DOHH2 (cell line): ENCODE measurements around the gene NKX3-2.

Experiments used
- H3F3A ChIP-seq: fragments of 200-600 bp; sonication (generic), shearing (Covaris generic); 2 replicates; pipeline ENCODE4 v1.6.0; 2016; ENCODE audit warnings: antibody characterized with exemption, mild to moderate bottlenecking; ENCODE audit not compliant: control insufficient read depth, insufficient read depth
- H3K27ac ChIP-seq: fragments of 200-600 bp; sonication (generic); 2 replicates; pipeline ENCODE4 v1.5.1; 2014; ENCODE audit warnings: low read depth, mild to moderate bottlenecking, low read length, moderate library complexity
- H3K27me3 ChIP-seq: fragments of 200-600 bp; sonication (generic); 2 replicates; pipeline ENCODE4 v1.6.1; 2014; ENCODE audit warnings: mild to moderate bottlenecking, low read length, mixed read lengths; ENCODE audit not compliant: control insufficient read depth
- H3K36me3 ChIP-seq: fragments of 200-600 bp; sonication (generic); 2 replicates; pipeline ENCODE4 v1.6.1; 2014; ENCODE audit warnings: mild to moderate bottlenecking, low read length, moderate library complexity, mixed read lengths; ENCODE audit not compliant: control insufficient read depth
- H3K4me1 ChIP-seq: fragments of 200-600 bp; sonication (generic); 2 replicates; pipeline ENCODE4 v1.6.1; 2014; ENCODE audit warnings: mild to moderate bottlenecking, low read length, mixed read lengths; ENCODE audit not compliant: control insufficient read depth
- H3K4me2 ChIP-seq: fragments of 200-600 bp; sonication (generic); 2 replicates; pipeline ENCODE4 v1.6.0; 2014; ENCODE audit warnings: mild to moderate bottlenecking, low read length, moderate library complexity
- H3K4me3 ChIP-seq: fragments of 200-600 bp; sonication (generic); 2 replicates; pipeline ENCODE4 v1.5.1; 2014; ENCODE audit warnings: mild to moderate bottlenecking, low read length, mixed read lengths
- H3K79me2 ChIP-seq: fragments of 200-600 bp; sonication (generic); 2 replicates; pipeline ENCODE4 v1.6.1; 2014; ENCODE audit warnings: mild to moderate bottlenecking, low read length, mixed read lengths; ENCODE audit not compliant: control insufficient read depth
- H3K9me2 ChIP-seq: fragments of 200-600 bp; sonication (generic); replicated peaks from 2 replicates; pipeline ENCODE4 v1.6.1; 2014; ENCODE audit warnings: mild to moderate bottlenecking, low read length, mixed read lengths; ENCODE audit not compliant: control insufficient read depth
- H3K9me3 ChIP-seq: fragments of 200-600 bp; sonication (generic); 2 replicates; pipeline ENCODE4 v1.6.1; 2014; ENCODE audit warnings: antibody characterized with exemption, low read length, mixed read lengths; ENCODE audit not compliant: control insufficient read depth, insufficient read depth
- H4K20me1 ChIP-seq: fragments of 200-600 bp; sonication (generic); 2 replicates; pipeline ENCODE4 v1.6.0; 2014; ENCODE audit warnings: low read depth, mild to moderate bottlenecking, antibody characterized with exemption, low read length, moderate library complexity; ENCODE audit not compliant: control insufficient read depth, insufficient read depth
- CTCF ChIP-seq: fragments of 200-600 bp; sonication (generic); IDR thresholded peaks from one replicate; pipeline ENCODE4 v1.5.1; 2014; ENCODE audit warnings: antibody characterized with exemption, mild to moderate bottlenecking, low read depth, low read length; ENCODE audit not compliant: poor library complexity, severe bottlenecking
- EZH2phosphoT487 ChIP-seq: fragments of 200-600 bp; sonication (generic); IDR thresholded peaks from 2 replicates; pipeline ENCODE4 v1.6.1; 2017; ENCODE audit warnings: borderline replicate concordance, mild to moderate bottlenecking, antibody characterized with exemption, low read length, moderate library complexity, mixed read lengths

NKX3-2 gene

GRCh38 chr4:13539619-13540445 is 4.5 kb downstream of the NKX3-2 start:
- H3K79me2 ChIP-seq, result no peaks in the 10 kb centered on the region
- peaks cover 6% of the 10 kb centered on the region; the same call in 1 of the 2 replicates for H3K4me1 ChIP-seq
- no peaks in the 10 kb centered on the region for H4K20me1 ChIP-seq
- no peak overlapping the region for H3K4me3 ChIP-seq
- no peaks in the 10 kb centered on the region for H3K9me3 ChIP-seq
- no peak overlapping the region for H3K4me2 ChIP-seq
- TF ChIP-seq CTCF (no peak), EZH2phosphoT487 (no peak)
- H3F3A ChIP-seq, result no peaks in the 10 kb centered on the region
- H3K9me2 ChIP-seq, result no peaks in the 10 kb centered on the region
- H3K36me3 ChIP-seq, result no peaks in the 10 kb centered on the region
- peaks cover 40% of the 10 kb centered on the region for H3K27me3 ChIP-seq
- no peak overlapping the region for H3K27ac ChIP-seq

- TF ChIP-seq EZH2phosphoT487, result no peak
- TF ChIP-seq CTCF, result no peak
- H3F3A ChIP-seq, result no peaks in the 10 kb centered on the region
- no peak overlapping the region for H3K4me2 ChIP-seq
- H3K79me2 ChIP-seq, result no peaks in the 10 kb centered on the region
- no peak overlapping the region for H3K27ac ChIP-seq
- no peaks in the 10 kb centered on the region for H4K20me1 ChIP-seq
- peaks cover 43% of the 10 kb centered on the region for H3K27me3 ChIP-seq
- H3K4me1 ChIP-seq, result peaks cover 6% of the 10 kb centered on the region; the same call in 1 of the 2 replicates
- no peaks in the 10 kb centered on the region for H3K9me2 ChIP-seq
- H3K4me3 ChIP-seq, result no peak overlapping the region
- no peaks in the 10 kb centered on the region for H3K36me3 ChIP-seq
- H3K9me3 ChIP-seq, result no peaks in the 10 kb centered on the region
These were observed 5.2 kb downstream of the NKX3-2 start for GRCh38 chr4:13539047-13539618.

GRCh38 chr4:13538427-13538973 is 5.8 kb downstream of the NKX3-2 start:
- H3K27me3 ChIP-seq, result peaks cover 50% of the 10 kb centered on the region
- no peak overlapping the region for H3K27ac ChIP-seq
- no peak overlapping the region for H3K4me3 ChIP-seq
- no peaks in the 10 kb centered on the region for H3K9me2 ChIP-seq
- no peaks in the 10 kb centered on the region for H4K20me1 ChIP-seq
- H3K9me3 ChIP-seq, result no peaks in the 10 kb centered on the region
- H3K4me1 ChIP-seq, result peaks cover 6% of the 10 kb centered on the region; the same call in 1 of the 2 replicates
- TF ChIP-seq CTCF, result no peak
- TF ChIP-seq EZH2phosphoT487, result no peak
- H3K79me2 ChIP-seq, result no peaks in the 10 kb centered on the region
- H3K36me3 ChIP-seq, result no peaks in the 10 kb centered on the region
- H3F3A ChIP-seq, result no peaks in the 10 kb centered on the region
- no peak overlapping the region for H3K4me2 ChIP-seq
